ENCODE results near the gene ALB.

The ALB gene

DNA sequence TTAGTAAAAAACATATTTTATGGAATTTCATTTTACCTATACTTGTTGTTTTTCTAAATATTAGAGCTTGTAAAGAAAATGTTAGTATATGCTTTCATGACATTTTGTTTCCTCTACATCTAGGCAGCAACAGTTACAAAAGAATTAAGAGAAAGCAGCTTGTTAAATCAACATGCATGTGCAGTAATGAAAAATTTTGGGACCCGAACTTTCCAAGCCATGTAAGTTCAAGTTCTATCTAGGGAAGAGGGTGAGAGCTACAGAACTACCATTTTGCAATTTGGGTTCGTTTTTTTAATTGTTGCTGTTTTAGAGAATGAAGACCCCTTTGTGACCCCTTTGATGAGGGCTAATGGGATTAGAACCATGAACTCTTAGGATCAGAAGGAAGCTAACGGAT, 39.1 kb downstream of the ALB start:
- Histone ChIP-seq H3K27me3 (no peaks in the 10 kb centered on the region), H3K4me3 (no peak overlapping the region), H3K27ac (no peak overlapping the region), H3K4me1 (no peaks in the 10 kb centered on the region), H3K36me3 (no peaks in the 10 kb centered on the region), H3K9me3 (no peaks in the 10 kb centered on the region)
- no peak for DNase-seq
- intact Hi-C loops (cut with DNase I; ENCODE audit: low total_unique reads) = no loop called here
- TF ChIP-seq CTCF (IDR thresholded peaks at IDR 0.05) = no peak

GRCh38 chr4:73445383-73446335, 41.6 kb downstream of the ALB start:
- Histone ChIP-seq H3K4me3 (no peak overlapping the region), H3K9me3 (no peaks in the 10 kb centered on the region), H3K36me3 (no peaks in the 10 kb centered on the region), H3K4me1 (no peaks in the 10 kb centered on the region), H3K27ac (no peak overlapping the region), H3K27me3 (no peaks in the 10 kb centered on the region)
- no peak for DNase-seq
- intact Hi-C loops (cut with DNase I; ENCODE audit: low total_unique reads) = no loop called here
- no peak for TF ChIP-seq CTCF (IDR thresholded peaks at IDR 0.05)

- H3K9me3 ChIP-seq = no peaks in the 10 kb centered on the region
- H3K36me3 ChIP-seq = no peaks in the 10 kb centered on the region
- no peak overlapping the region for H3K27ac ChIP-seq
- TF ChIP-seq CTCF (IDR thresholded peaks at IDR 0.05) = peak; percentile 33 to 35
- intact Hi-C loops (cut with DNase I; ENCODE audit: low total_unique reads) = no loop called here
- no peak for DNase-seq
- H3K4me3 ChIP-seq = no peak overlapping the region
- no peaks in the 10 kb centered on the region for H3K27me3 ChIP-seq
- no peaks in the 10 kb centered on the region for H3K4me1 ChIP-seq
Observed at GRCh38 chr4:73446336-73446938, 42.4 kb downstream of the ALB start.

GRCh38 chr4:73447671-73448070, 43.6 kb downstream of the ALB start:
- H3K36me3 ChIP-seq = no peaks in the 10 kb centered on the region
- intact Hi-C loops (cut with DNase I; ENCODE audit: low total_unique reads) = no loop called here
- no peak for TF ChIP-seq CTCF (IDR thresholded peaks at IDR 0.05)
- H3K27ac ChIP-seq = no peak overlapping the region
- no peak overlapping the region for H3K4me3 ChIP-seq
- DNase-seq = no peak
- no peaks in the 10 kb centered on the region for H3K4me1 ChIP-seq
- H3K27me3 ChIP-seq = no peaks in the 10 kb centered on the region
- H3K9me3 ChIP-seq = no peaks in the 10 kb centered on the region

GRCh38 chr4:73448448-73449203, 44.5 kb downstream of the ALB start:
- Histone ChIP-seq H3K4me1 (no peaks in the 10 kb centered on the region), H3K27me3 (no peaks in the 10 kb centered on the region), H3K27ac (no peak overlapping the region), H3K4me3 (no peak overlapping the region), H3K36me3 (no peaks in the 10 kb centered on the region), H3K9me3 (no peaks in the 10 kb centered on the region)
- TF ChIP-seq CTCF (IDR thresholded peaks at IDR 0.05) = no peak
- intact Hi-C loops (cut with DNase I; ENCODE audit: low total_unique reads) = no loop called here
- DNase-seq = no peak
